ENCODE data around the gene EBI3. TPM values are rescaled to one million over a fixed set of nuclear protein-coding genes. Genes with fewer than 3 reads are reported as not detected.

Gene EBI3
- total RNA-seq (11.3 and 15.6 TPM in 2 replicates), polyA plus RNA-seq (9.4 and 11.9 TPM in 2 replicates), polyA minus RNA-seq (6.5 and 12.3 TPM in 2 replicates)
- total RNA-seq (2013) = 3.6 TPM

GRCh38 chr19:4229179-4229931, at the start of gene EBI3:
Gene EBI3 (plus strand): TSS chr19:4229523. CDS start chr19:4229551, 28 bp downstream.
- peak within 1 kb of the TSS; percentile 44 for H3K9ac ChIP-seq (ENCODE audit: low read length)
- TF ChIP-seq CTCF (IDR thresholded peaks at IDR 0.05) (no peak), EZH2 (IDR thresholded peaks at IDR 0.05; ENCODE audit: borderline replicate concordance, insufficient read depth, low read depth, low read length, poor library complexity, severe bottlenecking) (no peak)
- peaks cover 5% of the 10 kb centered on the region for H3K4me1 Mint-ChIP-seq
- H3K36me3 ChIP-seq (replicated peaks in 1 of 2; ENCODE audit: control extremely low read depth in 1 of 2, control insufficient read depth in 1 of 2, extremely low read depth in 1 of 2, insufficient read depth in 2 of 2, low read length in 1 of 2) = no peaks in the 10 kb centered on the region
- H3K4me2 ChIP-seq (replicated peaks; ENCODE audit: low read depth, low read length, poor library complexity, severe bottlenecking) = peak within 1 kb of the TSS; percentile 65
- no peaks in the 10 kb centered on the region for H3K9me3 Mint-ChIP-seq (ENCODE audit: insufficient read depth)
- H3K79me2 ChIP-seq (ENCODE audit: control insufficient read depth, insufficient read depth, low read length) = peaks cover 5% of the 10 kb centered on the region
- H4K20me1 ChIP-seq (ENCODE audit: control insufficient read depth, insufficient read depth, low read length, poor library complexity, severe bottlenecking) = no peaks in the 10 kb centered on the region
- peak within 1 kb of the TSS; percentile 40 to 59 for H3K27ac ChIP-seq (ENCODE audit: low read length in 2 of 2)
- no peaks in the 10 kb centered on the region for H3K27me3 ChIP-seq (replicated peaks in 1 of 4; ENCODE audit: control extremely low read depth in 1 of 4, control insufficient read depth in 3 of 4, insufficient read depth in 4 of 4, low read length in 3 of 4)
- H3K4me3 ChIP-seq (ENCODE audit: control extremely low read depth in 1 of 5, extremely low read depth in 1 of 5, insufficient read depth in 1 of 5, low read depth in 2 of 5, low read length in 4 of 5) = peak within 1 kb of the TSS in 4 of 5 experiments; percentile 34 to 44 (median 37)
- peak within 1 kb of the TSS; percentile 65 for H2AFZ ChIP-seq (ENCODE audit: insufficient read depth, low read depth, low read length, poor library complexity, severe bottlenecking)
- ChIA-PET POLR2A (interaction anchor here (0.6 to 1.3 kb wide), 3 partner anchors 14 to 241 kb away, joined by 4 to 7 read pairs (median 5); partner anchors contain the start of gene YJU2), CTCF (interaction anchor here (0.7 to 1.7 kb wide), 3 partner anchors 12 to 27 kb away, joined by 3 to 5 read pairs (median 4); partner anchors contain the start of gene YJU2)
- H3K27me3 Mint-ChIP-seq = no peaks in the 10 kb centered on the region
- ATAC-seq (ENCODE audit: low read depth) (peak; percentile 92), DNase-seq (peak; percentile 84)
- 13% methylated on average over 12 of the region's 19 CpGs for WGBS (ENCODE audit: insufficient coverage)
- intact Hi-C loops (cut with micrococcal nuclease) = loop anchor here (1.0 kb wide), 1 partner anchor 18 kb away; the partner anchor contains the start of gene YJU2
- H3K4me3 Mint-ChIP-seq = no peak within 1 kb of the TSS
- H3K9me3 ChIP-seq (ENCODE audit: control extremely low read depth in 1 of 3, control insufficient read depth in 2 of 3, insufficient read depth in 1 of 3, low read length in 2 of 3) = no peaks in the 10 kb centered on the region
- H3K27ac Mint-ChIP-seq = no peak within 1 kb of the TSS
- peaks cover 26 to 32% of the 10 kb centered on the region in 2 donors for H3K4me1 ChIP-seq (ENCODE audit: control insufficient read depth in 2 of 2, insufficient read depth in 2 of 2, low read length in 2 of 2)
